HCT116 (cell line): ENCODE measurements around the gene PET117. TPM values are rescaled to one million over a fixed set of nuclear protein-coding genes. Genes with fewer than 3 reads are reported as not detected.

Experiments
- ATAC-seq: fragments of 200-7000 bp; cut with Tn5 transposase; 2 replicates; pipeline ENCODE4 v1.9.1; 2020; ENCODE audit warnings: mild to moderate bottlenecking, moderate library complexity
- BruUV-seq: library from RNA; stranded (reverse); fragments of 400-500 nt; replicated peaks from 2 replicates; lab custom pipeline; 2021; lab: Mats Ljungman, UMichigan
- CTCF ChIA-PET: fragments of 300-600 bp; sonication (Branson Sonifier 250); formaldehyde crosslinking; loops from one replicate; lab custom pipeline; 2021; ENCODE audit warnings: antibody characterized with exemption; lab: Charles Lee
- POLR2A ChIA-PET: fragments of 300-600, 350-600 bp; sonication (Branson Sonifier 250); formaldehyde crosslinking; loops from one replicate; lab custom pipeline; 2021; ENCODE audit warnings: antibody characterized with exemption; lab: Charles Lee
- RAD21 ChIA-PET, 2 experiments: fragments of 300-600 bp; sonication (Branson Sonifier 250); formaldehyde crosslinking; loops; one replicate each; lab custom pipeline; 2023; ENCODE audit warnings: low total read pairs in 2 of 2; ENCODE audit not compliant: uncharacterized antibody in 2 of 2, unreplicated experiment in 2 of 2, low non-redundant PET in 1 of 2; lab: Charles Lee
- DNase-seq: peaks from one replicate; pipeline ENCODE4 v3.0.0-alpha.2; 2010; ENCODE audit warnings: low read depth, low spot score
- H2AFZ ChIP-seq: fragments of 200-600 bp; shearing (Covaris generic), sonication (generic); 2 replicates; pipeline ENCODE4 v1.6.1; 2017; ENCODE audit warnings: low read depth, mixed run types, mixed read lengths, antibody characterized with exemption, low read length; ENCODE audit not compliant: poor library complexity, severe bottlenecking
- H3K27ac ChIP-seq: 2 replicates; pipeline ENCODE4 v1.5.1; 2012; ENCODE audit warnings: low read depth, low read length
- H3K27me3 ChIP-seq: fragments of 200-600 bp; sonication (generic); 2 replicates; pipeline ENCODE4 v1.6.1; 2016; ENCODE audit warnings: mixed run types, low read length, mixed read lengths; ENCODE audit not compliant: insufficient read depth
- H3K36me3 ChIP-seq, 2 experiments: fragments of 200-500 bp in 1 of 2; fragments of 200-600 bp in 1 of 2; sonication (Bioruptor generic) in 1 of 2; sonication (generic) in 1 of 2; 2 replicates each; pipeline versions ENCODE4 v1.5.1 to v1.6.1; 2014 to 2016; ENCODE audit warnings: low read length in 2 of 2, inconsistent platforms in 1 of 2, mixed read lengths in 1 of 2, mixed run types in 1 of 2; ENCODE audit not compliant: insufficient read depth in 2 of 2, control insufficient read depth in 1 of 2
- H3K4me1 ChIP-seq, 2 experiments: fragments of 200-600 bp in 1 of 2; sonication (generic) in 1 of 2; 2 replicates each; pipeline versions ENCODE4 v1.5.1 to v1.6.1; 2012 to 2017; ENCODE audit warnings: low read length in 2 of 2, inconsistent platforms in 1 of 2, mild to moderate bottlenecking in 1 of 2, mixed read lengths in 1 of 2, mixed run types in 1 of 2, moderate library complexity in 1 of 2; ENCODE audit not compliant: insufficient read depth in 2 of 2, control insufficient read depth in 1 of 2
- H3K4me2 ChIP-seq: fragments of 200-600 bp; sonication (generic); 2 replicates; pipeline ENCODE4 v1.6.1; 2017; ENCODE audit warnings: mixed run types, low read length, mixed read lengths
- H3K4me3 ChIP-seq, 2 experiments: fragments of 200-600 bp in 1 of 2; sonication (generic) in 1 of 2; replicated peaks in 1 of 2; 2 replicates each; pipeline ENCODE4 v1.5.1; 2011 to 2016; ENCODE audit warnings: low read length in 2 of 2, control low read depth in 1 of 2, low read depth in 1 of 2, mild to moderate bottlenecking in 1 of 2, mixed read lengths in 1 of 2, mixed run types in 1 of 2
- H3K79me2 ChIP-seq: fragments of 200-600 bp; sonication (generic); 2 replicates; pipeline ENCODE4 v1.6.1; 2017; ENCODE audit warnings: mild to moderate bottlenecking, mixed run types, low read length, moderate library complexity, mixed read lengths; ENCODE audit not compliant: insufficient read depth
- H3K9ac ChIP-seq: fragments of 200-600 bp; sonication (generic); 2 replicates; pipeline ENCODE4 v1.6.1; 2016; ENCODE audit warnings: low read length, mixed read lengths
- H3K9me2 ChIP-seq: fragments of 200-600 bp; sonication (generic), shearing (Covaris generic); 2 replicates; pipeline ENCODE4 v1.6.1; 2017; ENCODE audit warnings: mixed run types, mild to moderate bottlenecking, moderate library complexity; ENCODE audit not compliant: insufficient read depth
- H3K9me3 ChIP-seq, 2 experiments: fragments of 200-500 bp in 1 of 2; fragments of 200-600 bp in 1 of 2; sonication (Bioruptor generic) in 1 of 2; sonication (generic) in 1 of 2; 2 replicates each; pipeline ENCODE4 v1.6.1; 2014 to 2017; ENCODE audit warnings: low read length in 2 of 2, mixed read lengths in 2 of 2, inconsistent platforms in 1 of 2, low read depth in 1 of 2, mild to moderate bottlenecking in 1 of 2, mixed run types in 1 of 2, moderate library complexity in 1 of 2; ENCODE audit not compliant: control insufficient read depth in 1 of 2, insufficient read depth in 1 of 2
- H4K20me1 ChIP-seq: fragments of 200-600 bp; sonication (generic), shearing (Covaris generic); 2 replicates; pipeline ENCODE4 v1.6.1; 2017; ENCODE audit warnings: mixed run types, mild to moderate bottlenecking, moderate library complexity; ENCODE audit not compliant: insufficient read depth
- CEBPB ChIP-seq: IDR thresholded peaks from 2 replicates; pipeline ENCODE4 v1.6.1; 2012; ENCODE audit warnings: low read depth
- EZH2phosphoT487 ChIP-seq: fragments of 200-600 bp; IDR thresholded peaks from 2 replicates; pipeline ENCODE4 v1.6.1; 2018; ENCODE audit warnings: antibody characterized with exemption, borderline replicate concordance
- FOSL1 ChIP-seq: IDR thresholded peaks from 2 replicates; pipeline ENCODE4 v1.6.1; 2012; ENCODE audit warnings: low read depth
- POLR2AphosphoS5 ChIP-seq: IDR thresholded peaks from 2 replicates; pipeline ENCODE4 v1.6.1; 2011; ENCODE audit warnings: mild to moderate bottlenecking, low read depth, low read length, moderate library complexity
- YY1 ChIP-seq: IDR thresholded peaks from 2 replicates; pipeline ENCODE4 v1.6.1; 2011; ENCODE audit warnings: low read length, low read depth, moderate library complexity, mild to moderate bottlenecking; ENCODE audit not compliant: insufficient replicate concordance; ENCODE audit errors: extremely low read depth
- ZFX ChIP-seq: fragments of 450-650 bp; IDR thresholded peaks from 2 replicates; pipeline ENCODE4 v1.6.1; 2017
- ZNF274 ChIP-seq: fragments of 200-500 bp; sonication (Bioruptor generic); IDR thresholded peaks from 2 replicates; pipeline ENCODE4 v1.6.1; 2014; ENCODE audit warnings: mild to moderate bottlenecking, low read depth, low read length, inconsistent platforms
- intact Hi-C: fragments of 100-400 bp; cut with micrococcal nuclease; formaldehyde crosslinking; loops from 2 replicates; pipeline ENCODE4 v1.10.0; 2022
- total RNA-seq: library from RNA; stranded (reverse); gene quantifications from one replicate; pipeline ENCODE4 v1.2.1, GENCODE V29; 2021; ENCODE audit not compliant: unreplicated experiment

The PET117 gene
- total RNA-seq, 1 experiment from 2014 or later = 22.3 TPM

GRCh38 chr20:18172379-18172778 is 34.7 kb downstream of the PET117 start:
- ChIA-PET POLR2A (interaction anchor here (1.2 kb wide), 1 partner anchor 205 kb away, joined by 3 read pairs; no protein-coding TSS in a partner anchor), CTCF (no interaction called here), RAD21 (no interaction called here)
- TF ChIP-seq YY1 (no peak), FOSL1 (no peak), ZNF274 (no peak), POLR2AphosphoS5 (no peak), ZFX (no peak)
- ATAC-seq = no peak
- Histone ChIP-seq H3K9ac (no peak overlapping the region), H3K36me3 (no peaks in the 10 kb centered on the region; a peak in 1 of 4 replicates), H3K4me1 (no peaks in the 10 kb centered on the region), H4K20me1 (no peaks in the 10 kb centered on the region), H3K4me2 (no peak overlapping the region), H3K9me2 (no peaks in the 10 kb centered on the region), H2AFZ (no peak overlapping the region), H3K27ac (no peak overlapping the region), H3K9me3 (no peaks in the 10 kb centered on the region), H3K27me3 (no peaks in the 10 kb centered on the region), H3K79me2 (no peaks in the 10 kb centered on the region), H3K4me3 (no peak overlapping the region)
- intact Hi-C loops = no loop called here
- DNase-seq = no peak
- no TSS peak for BruUV-seq

- no peak overlapping the region for H3K27ac ChIP-seq
- H2AFZ ChIP-seq = no peak overlapping the region
- H3K9me3 ChIP-seq = no peaks in the 10 kb centered on the region; a peak in 1 of 4 replicates
- ChIA-PET POLR2A (no interaction called here), CTCF (no interaction called here), RAD21 (no interaction called here)
- no peaks in the 10 kb centered on the region for H3K27me3 ChIP-seq
- DNase-seq (no peak), ATAC-seq (no peak)
- no peaks in the 10 kb centered on the region for H3K9me2 ChIP-seq
- TF ChIP-seq EZH2phosphoT487 = no peak
- no peak for TF ChIP-seq CEBPB
- H3K4me1 ChIP-seq = no peaks in the 10 kb centered on the region
- no peaks in the 10 kb centered on the region for H3K36me3 ChIP-seq
- H3K4me3 ChIP-seq = no peak overlapping the region
- no peak overlapping the region for H3K9ac ChIP-seq
- no peaks in the 10 kb centered on the region for H4K20me1 ChIP-seq
- intact Hi-C loops = no loop called here
- no peaks in the 10 kb centered on the region for H3K79me2 ChIP-seq
- no TSS peak for BruUV-seq
- no peak overlapping the region for H3K4me2 ChIP-seq
Measured at GRCh38 chr20:18174906-18175683, 37.4 kb downstream of the PET117 start.
